ENCODE data around the gene NQO2. TPM values are rescaled to one million over a fixed set of nuclear protein-coding genes. Genes with fewer than 3 reads are reported as not detected.
A peak's percentile ranks its signal among the peaks of the same experiment; 100 is the strongest.

The NQO2 gene
- total and polyA plus RNA-seq, 10 of the 15 experiments (the other 5 are each of a cell fraction or from before 2014, with no cell fraction given) = 0.55 to 2.6 (median 0.80) TPM

- H4K20me1 ChIP-seq (ENCODE audit: control insufficient read depth, insufficient read depth) = no peaks in the 10 kb centered on the region
- peak overlapping the region; percentile 97 for H2AFZ ChIP-seq (ENCODE audit: control insufficient read depth, low read depth, low read length)
- H3K4me2 ChIP-seq (ENCODE audit: control insufficient read depth, insufficient read depth) = peak overlapping the region; percentile 89
- SMC1A ChIA-PET (ENCODE audit: uncharacterized antibody, unreplicated experiment) = interaction anchor here (0.5 to 6.3 kb wide), 9 partner anchors 13 to 197 kb away, joined by 3 to 56 read pairs (median 9); partner anchors contain the start of gene SERPINB1
- H3K36me3 ChIP-seq (ENCODE audit: control insufficient read depth in 2 of 2, insufficient read depth in 2 of 2, low read length in 1 of 2) = no peaks in the 10 kb centered on the region
- BruUV-seq (replicated peaks) = no TSS peak
- FAIRE-seq (no peak), ATAC-seq (peak; percentile 2; the same call in 2 of the 3 replicates), DNase-seq (ENCODE audit: low read depth, low spot score) (no peak)
- TF ChIP-seq STAT3 (IDR thresholded peaks at IDR 0.05; ENCODE audit: low read depth, low read length) (no peak), PAX5 (IDR thresholded peaks at IDR 0.05; ENCODE audit: borderline replicate concordance, low read depth, low read length) (0 out of 2 replicates have a peak, but pooled peaks have one; percentile 8), SPI1 (IDR thresholded peaks at IDR 0.05; ENCODE audit: borderline replicate concordance, insufficient read depth, low read depth, low read length) (no peak), MEF2A (IDR thresholded peaks at IDR 0.05; ENCODE audit: insufficient read depth, low read depth, low read length) (no peak), RAD21 (IDR thresholded peaks at IDR 0.05; ENCODE audit: insufficient read depth, low read depth, low read length) (no peak), HDAC2 (IDR thresholded peaks at IDR 0.05) (no peak), ZBTB11 (CRISPR knock-in tag; IDR thresholded peaks at IDR 0.05) (no peak)
- no peak overlapping the region for H3K27ac ChIP-seq (ENCODE audit: control insufficient read depth, insufficient read depth)
- peak overlapping the region; percentile 83 for H3K9ac ChIP-seq (ENCODE audit: control insufficient read depth, insufficient read depth, low read length)
- RAD21 ChIA-PET (ENCODE audit: unreplicated experiment) = interaction anchor here (1.6 to 5.6 kb wide), 4 partner anchors 36 to 197 kb away, joined by 5 to 46 read pairs (median 22); partner anchors contain the start of gene SERPINB1
- H3K4me1 ChIP-seq (ENCODE audit: control insufficient read depth, insufficient read depth, low read length) = peaks cover 13% of the 10 kb centered on the region
- H3K4me3 ChIP-seq = peak overlapping the region; percentile 71
- H3K27me3 ChIP-seq (replicated peaks in 1 of 2; ENCODE audit: control insufficient read depth in 2 of 2, insufficient read depth in 2 of 2, low read length in 1 of 2) = peaks cover 0 to 2% of the 10 kb centered on the region in 2 experiments; a peak in 3 of 4 replicates
- WGBS (ENCODE audit: insufficient coverage, insufficient replicate concordance, low lambda C conversion rate, missing lambda C conversion rate) = 0% methylated on average over 2 of the region's 2 CpGs
- H3K9me3 ChIP-seq (replicated peaks; ENCODE audit: control insufficient read depth, insufficient read depth, low read length) = no peaks in the 10 kb centered on the region; the same call in 2 of the 3 replicates
- intact Hi-C loops (cut with micrococcal nuclease; ENCODE audit: unreplicated experiment) = loop anchor here (2.0 kb wide), 2 partner anchors 47 to 197 kb away; no protein-coding TSS in a partner anchor
- in situ Hi-C loops (cut with MboI) = loop anchor here (5.0 kb wide), 1 partner anchor 146 kb away; the partner anchor contains the start of gene SERPINB1
- CTCF ChIA-PET = interaction anchor here (0.8 to 6.7 kb wide), 11 partner anchors 13 to 197 kb away, joined by 3 to 62 read pairs (median 5); partner anchors contain the start of gene NQO2
- H3K79me2 ChIP-seq (ENCODE audit: control insufficient read depth, insufficient read depth, low read length) = no peaks in the 10 kb centered on the region
- POLR2A ChIA-PET = interaction anchor here (1.0 kb wide), 1 partner anchor 51 kb away, joined by 5 read pairs; no protein-coding TSS in a partner anchor
Measured at GRCh38 chr6:2988094-2988425, 11.6 kb upstream of the NQO2 start.
